Stimulated activated CD4-positive, alpha-beta T cell treated with anti-CD3 and anti-CD28 coated beads, TNF-alpha, amount 100 ng/mL, for 48 hours (primary cell): ENCODE data around the gene SLC29A3.

Source experiments
- DNase-seq, 3 donors: peaks; one replicate each; pipeline ENCODE4 v3.0.0-alpha.2; 2020; ENCODE audit warnings: low read depth in 3 of 3

SLC29A3 gene

DNA sequence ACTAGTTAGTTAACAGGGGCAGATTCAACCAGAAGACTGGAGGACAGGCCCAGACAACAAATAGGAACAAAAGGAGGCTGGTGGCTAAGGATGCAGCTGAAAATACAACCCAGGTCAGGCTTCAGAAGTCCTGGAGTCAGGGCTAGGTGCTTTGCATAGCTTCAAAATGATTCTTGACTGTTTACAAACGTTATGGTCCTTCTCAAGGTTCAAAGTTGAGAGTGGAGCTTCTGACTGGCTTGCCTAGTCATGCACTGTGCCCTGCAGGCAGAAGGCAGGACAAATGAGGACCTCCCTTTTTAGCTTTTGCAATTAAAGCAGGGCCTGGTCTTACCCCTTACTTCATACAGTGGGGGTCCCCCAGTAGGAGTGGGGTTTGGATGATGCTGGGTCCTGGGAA is 73.2 kb downstream of the SLC29A3 start:
- no peak for DNase-seq

DNA sequence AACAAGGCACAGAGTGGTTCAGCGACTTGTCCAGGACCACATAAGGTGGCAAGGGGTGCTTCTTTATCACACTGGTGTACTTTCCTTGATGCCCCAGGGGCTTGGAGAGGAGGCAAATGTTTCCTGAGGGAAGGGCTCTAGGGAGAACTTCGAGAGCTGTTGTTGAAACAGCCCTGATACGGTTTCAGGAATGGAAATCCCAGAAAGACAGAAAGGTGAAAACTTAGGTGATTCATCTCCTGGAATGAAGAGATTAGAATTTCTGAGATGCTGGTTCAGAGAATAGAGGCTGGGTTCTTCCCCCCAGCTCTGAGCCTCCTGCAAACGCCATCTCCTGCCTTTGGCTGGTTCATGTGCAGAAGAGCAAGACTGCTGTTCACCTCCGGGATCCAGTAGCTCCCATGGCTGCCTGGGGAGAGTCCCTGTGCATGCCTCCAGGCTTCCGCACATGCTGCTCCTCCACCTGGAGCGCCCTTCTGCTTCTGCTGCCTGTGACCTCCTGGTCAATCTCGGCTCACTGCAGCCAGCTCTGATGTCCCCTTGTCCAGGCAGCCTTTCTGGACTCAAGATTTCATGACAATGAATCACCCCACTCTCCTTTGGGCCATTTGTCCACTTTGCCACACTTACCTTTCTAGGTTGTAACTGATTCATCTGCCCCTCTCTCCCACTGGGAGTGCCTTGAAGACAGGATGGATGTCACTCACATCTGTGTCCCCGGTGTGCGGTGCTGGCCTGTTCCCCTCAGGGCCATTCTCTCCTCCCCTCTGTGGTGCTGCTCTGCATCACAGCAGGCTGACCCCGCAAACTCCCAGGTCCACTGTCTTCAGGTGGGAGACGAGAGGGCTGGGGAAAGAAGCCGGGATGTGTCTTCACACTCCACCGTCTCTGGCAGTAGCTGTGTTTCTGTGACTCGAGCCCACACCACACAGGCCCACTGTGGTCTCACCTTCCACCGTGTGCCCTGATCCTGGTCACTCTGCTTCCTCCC is 74.0 kb downstream of the SLC29A3 start:
- no peak for DNase-seq

DNA sequence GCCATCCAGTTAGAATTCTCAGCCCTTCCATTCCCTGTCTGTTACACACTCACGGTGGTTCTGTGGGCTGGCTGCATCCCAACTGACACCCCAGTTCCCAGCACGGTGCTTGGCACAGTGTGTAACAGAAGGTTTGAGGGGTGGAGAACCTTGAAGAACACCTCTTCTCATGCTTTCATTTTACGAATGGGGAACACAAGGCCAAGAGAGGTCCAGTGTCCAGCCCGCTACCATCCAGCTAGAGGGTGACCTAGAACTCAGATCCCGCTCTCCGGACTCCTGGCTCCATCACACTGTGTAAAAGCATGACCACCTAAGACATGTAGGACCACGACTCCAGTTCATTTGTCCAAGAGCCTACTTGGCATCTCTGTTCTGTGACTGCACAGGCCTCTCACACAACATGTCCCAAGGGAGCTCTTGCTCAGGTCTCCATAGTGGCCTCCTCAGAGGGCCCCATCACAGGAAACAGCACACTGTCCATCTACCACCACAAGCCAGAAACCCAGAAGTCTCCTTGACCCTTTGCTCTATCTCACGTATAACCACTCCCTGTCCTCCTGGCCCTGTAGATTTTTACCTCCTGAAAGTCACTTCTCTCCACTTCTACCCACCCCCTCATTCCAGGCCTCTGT is 74.9 kb downstream of the SLC29A3 start:
- no peak for DNase-seq

DNA sequence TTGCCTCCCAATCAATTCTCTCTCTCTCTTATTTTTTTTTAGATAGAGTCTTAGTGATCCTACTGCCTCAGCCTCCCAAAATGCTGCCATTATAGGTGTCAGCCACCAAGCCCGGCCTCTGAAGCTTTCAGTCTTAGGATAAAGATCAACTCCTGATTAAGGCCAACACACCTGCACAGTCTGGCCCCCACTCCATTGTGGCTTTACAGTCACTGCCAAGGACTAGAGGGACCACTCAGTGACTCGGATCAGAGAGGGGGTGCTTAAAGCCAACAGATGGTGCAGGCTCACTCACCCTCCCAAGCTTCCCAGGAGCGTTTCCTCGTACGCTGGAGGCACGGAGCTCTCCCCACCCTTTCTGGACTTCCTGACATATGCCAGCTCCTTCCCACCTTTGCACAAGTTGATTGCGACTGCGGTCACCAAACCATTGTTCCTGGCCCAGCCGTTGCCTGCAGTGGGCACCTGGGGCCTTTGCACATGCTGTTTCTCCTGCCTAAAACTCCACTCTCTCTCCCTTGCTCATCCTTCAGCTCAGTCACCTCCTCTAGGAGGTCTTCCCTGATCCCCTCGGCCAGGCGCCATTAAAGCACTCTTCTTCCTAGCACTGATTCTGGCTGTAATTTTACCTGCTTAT is 76.0 kb downstream of the SLC29A3 start:
- DNase-seq: no peak

DNA sequence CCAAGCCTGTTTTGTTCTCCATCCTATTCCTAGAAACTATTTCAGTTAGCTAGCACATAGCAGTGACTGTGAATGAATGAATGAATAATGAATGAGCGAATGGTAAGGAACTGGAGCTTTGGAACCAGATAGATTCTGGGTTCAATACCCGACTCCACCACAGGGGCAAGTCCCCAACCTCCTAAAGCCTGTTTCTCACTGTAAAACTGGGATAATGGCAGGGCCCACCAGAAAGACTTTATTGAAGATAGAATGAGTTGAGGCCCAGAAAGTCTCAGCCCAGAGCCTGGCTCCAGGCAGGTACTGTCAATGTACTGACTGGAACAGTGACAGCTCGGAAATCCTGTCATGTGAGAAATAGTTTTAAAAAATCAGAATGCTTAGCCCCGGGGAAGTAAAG is 76.6 kb downstream of the SLC29A3 start:
- no peak for DNase-seq

DNA sequence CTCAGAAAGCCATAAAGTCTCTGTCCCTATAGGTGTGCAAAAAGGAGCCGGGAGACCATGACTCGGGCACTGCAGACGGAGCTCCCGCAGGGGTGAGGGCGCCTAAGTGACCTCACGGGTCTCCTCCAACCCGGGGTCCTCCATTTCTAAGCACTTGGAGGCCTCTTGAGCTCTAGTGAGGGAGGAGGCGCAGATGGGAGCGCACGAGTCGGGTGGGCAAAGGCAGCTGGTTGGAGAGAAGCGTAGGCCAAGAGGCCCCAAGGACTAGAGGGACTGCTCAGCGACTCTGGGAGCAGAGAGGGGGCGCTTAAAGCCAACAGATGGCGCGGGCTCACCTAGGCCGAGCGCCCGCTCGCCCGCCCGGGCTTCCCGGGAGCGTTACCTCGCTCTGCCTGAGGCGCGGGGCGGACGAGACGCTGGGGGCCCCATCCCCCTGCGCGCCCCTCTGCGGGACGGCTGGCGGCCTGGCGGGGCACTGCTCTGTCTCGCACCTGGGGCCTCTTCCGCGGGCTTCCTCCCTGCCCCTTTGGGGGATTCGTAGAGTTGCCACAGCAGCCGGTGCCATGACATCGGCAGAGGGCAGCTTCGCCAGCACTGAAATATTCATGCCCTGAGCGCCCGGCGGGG is 77.1 kb downstream of the SLC29A3 start:
- no peak for DNase-seq

DNA sequence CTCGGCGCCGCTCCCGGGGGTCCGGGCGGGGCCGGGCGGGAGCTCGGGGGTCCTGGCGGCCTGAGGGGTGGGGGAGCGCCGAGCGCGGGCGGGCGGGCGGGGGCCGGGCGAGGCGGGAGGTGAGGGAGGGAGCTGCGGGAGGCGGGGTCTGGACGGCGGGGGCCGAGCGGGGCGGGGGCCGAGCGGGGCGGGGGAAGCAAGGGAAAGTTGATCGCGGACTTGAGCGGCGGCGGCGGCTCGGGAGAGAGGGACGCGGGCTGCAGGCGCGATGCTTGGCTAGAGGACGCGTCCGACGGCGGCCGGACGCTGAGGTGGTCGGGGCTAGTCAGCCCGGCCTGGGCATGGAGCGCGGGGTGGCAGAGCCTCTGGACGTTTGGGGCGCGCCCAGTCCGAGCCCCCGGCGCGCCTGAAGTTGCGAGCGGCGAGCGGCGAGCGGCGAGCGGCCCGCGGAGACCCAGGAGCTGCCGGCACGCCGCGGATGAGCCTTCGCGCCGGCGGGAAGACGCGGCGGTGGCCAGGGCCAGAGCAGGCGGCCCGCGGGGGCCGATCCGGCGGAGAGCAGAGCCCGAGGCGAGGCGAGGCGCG is 77.7 kb downstream of the SLC29A3 start, which contains the start of gene CDH23:
CDH23 (plus strand) TSS at position 210 of the 585 bp plus-strand sequence. CDS start 42,912 bp downstream, outside the sequence.
- DNase-seq: no peak

DNA sequence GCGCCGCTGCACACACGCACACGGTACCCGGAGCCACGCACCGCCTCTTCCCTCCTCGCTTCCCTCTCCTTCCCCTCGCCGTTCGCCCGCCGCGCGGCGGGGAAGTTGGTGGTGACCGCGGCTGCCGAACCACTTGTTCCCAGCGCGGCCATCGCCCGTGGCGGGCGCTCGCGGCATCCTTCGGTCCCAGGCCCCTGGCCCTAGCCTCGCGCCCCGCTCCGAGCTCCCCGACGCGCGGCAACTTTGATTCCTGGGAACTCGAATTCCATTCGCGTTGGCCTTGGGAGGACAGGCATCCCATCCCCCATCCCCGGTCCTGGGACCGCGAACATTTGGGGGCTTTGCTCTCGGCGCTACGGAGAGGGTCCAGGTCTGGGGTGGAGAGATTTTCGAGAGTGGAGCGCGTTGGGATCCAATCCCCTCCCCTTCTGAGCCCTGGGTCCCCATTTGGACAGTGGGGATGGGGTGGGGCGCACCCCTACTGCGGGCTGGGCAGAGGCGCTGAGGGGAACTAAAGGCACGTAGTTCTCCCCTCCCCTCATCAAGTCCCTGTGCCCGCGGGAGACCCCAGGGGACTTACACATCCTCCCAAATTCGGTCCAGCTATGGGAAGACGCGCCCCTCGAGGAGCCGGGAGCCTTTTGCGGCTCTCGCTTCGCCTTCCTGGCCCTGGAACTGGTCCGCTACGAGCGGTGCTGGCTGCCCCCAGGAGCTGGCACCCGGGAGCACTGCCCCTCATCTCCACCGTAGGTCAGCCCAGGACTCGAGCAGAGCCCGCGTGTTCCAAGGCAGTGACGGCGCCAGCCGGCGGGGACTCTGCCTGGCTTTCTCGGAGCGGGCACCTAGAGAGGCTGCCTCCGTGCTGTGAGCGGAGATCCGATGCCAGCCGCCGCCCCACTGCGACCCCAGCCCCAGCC is 78.5 kb downstream of the SLC29A3 start:
- DNase-seq: no peak

DNA sequence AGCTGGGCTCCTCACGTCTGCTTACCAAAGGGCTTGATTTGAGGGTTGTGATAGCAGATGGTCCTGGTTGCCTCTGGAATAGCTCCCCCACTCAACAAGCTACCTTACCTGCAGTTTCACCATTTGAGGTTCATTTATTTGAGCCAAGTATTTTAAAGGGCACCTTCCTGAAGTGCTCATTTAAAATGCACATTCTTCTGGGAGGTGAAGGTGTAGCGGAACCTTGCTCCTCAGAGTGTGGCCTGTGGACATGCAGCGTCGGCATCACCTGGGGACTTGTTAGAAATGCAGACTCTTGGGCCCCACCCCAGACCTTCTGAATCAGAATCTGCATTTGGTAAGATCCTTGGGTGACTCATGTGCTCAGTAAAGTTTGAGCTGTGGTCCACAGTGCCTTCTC is 79.9 kb downstream of the SLC29A3 start:
- no peak for DNase-seq

DNA sequence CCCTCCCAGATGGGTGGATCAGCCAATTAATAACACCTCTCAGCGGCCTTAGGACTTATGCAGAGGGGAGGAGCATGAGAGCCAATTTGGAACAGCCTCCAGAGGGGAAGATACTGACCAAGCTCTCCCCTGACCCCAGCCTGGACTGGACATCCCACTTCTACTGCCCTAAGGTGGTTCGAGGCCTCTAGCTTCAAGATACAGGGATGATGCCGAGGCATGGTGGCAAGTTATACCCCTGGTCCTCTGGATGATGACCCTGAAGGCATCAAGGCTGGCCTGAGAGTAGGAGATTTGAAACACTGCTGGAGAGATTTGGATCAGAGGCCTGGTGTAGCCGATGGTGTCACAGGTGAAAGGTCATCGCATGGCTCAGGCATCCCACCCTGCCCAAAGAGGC is 80.9 kb downstream of the SLC29A3 start:
- DNase-seq: no peak

DNA sequence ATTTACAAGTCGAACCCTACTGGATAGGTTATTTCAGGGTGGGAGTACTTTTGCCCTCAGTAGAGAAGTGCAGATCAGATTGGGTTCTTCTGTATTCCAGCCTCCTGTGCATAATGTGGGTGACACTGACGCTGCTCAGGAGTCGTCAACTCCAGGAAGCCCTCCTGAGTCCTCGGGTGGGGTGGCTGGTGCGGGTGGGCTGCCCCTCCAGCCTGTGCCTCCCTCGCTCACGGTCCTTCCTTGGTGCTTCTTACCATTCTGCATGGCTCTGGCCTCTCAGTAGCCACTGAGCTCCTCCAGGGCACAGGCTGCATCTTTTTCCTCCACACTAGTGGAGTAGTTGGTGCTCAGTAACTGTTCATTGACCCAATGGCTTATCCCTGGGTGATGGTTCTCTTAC is 82.0 kb downstream of the SLC29A3 start:
- DNase-seq: no peak

DNA sequence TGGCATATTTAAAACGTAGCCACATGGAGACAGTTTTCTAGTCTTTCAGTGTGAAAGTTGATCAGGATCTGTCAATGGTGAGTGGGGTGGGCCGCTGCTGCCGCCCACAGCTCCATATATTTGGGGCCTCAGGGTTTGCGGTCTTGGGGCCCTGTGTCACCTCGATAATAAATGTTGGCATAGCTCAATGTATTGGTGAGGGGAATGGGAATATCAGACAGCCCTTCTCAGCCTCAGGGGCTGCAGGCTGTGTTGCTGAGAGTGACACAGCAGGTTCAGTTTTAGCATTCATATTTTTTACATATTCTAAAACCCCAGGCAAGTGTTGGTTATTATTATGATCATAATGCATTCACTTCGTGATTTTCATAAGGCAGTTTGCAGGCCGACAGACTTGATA is 82.9 kb downstream of the SLC29A3 start:
- no peak for DNase-seq

DNA sequence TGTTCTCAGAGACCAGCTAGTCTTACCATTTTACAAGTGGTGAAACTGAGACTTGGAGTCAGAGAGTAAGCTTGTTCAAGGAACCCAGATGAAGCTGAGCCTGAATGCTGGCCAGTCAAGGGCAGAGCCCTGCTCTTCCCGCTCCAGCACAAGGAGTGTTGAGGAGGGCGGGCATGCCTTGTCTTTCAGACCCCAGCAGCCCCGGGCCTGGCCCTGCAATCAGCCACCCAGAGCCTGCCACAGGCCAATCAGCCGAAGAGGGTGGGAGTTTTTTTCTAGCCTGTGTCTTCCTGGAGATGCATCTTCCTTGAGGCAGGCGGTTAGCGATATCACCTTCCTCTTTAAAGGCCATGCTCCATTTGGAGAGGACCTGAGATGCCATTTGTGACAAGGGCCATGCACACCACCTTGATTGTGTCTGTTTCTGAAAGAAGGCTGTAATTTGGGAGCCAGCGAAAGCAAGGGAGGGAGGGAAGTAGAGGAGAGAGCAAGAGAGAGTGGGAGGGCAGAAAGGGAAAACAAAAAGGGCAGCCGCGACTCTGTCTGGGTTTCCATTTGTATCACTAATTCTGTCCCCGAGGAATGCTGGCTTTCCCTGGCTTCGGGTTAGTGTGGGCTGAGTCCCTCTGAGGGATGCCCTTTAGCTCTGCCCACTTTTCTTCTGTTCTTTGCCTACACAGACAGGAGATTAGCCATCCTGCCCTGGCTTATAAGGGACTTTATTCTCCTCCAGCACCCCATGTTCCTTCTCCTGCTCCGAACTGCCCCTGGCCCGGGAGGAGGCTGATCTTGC is 85.6 kb downstream of the SLC29A3 start:
- no peak for DNase-seq

DNA sequence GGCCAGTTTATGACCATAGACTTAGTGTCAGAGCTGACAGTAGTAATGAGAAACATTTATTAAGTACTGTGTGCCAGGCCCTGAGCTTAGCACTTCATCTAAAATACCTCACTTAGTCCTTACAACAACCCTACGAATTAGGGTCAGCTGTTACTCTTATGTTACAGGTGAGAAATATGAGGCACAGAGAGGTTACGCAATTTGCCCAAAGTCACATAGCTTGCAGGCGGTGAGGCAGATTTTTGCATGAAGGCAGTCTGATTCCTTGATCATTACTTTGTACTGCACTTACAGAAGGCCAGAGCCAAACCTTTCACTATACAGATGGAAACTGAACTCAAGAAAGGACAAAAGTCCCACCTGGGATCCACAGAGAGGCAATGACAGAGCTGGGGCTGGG is 87.8 kb downstream of the SLC29A3 start:
- DNase-seq: no peak

DNA sequence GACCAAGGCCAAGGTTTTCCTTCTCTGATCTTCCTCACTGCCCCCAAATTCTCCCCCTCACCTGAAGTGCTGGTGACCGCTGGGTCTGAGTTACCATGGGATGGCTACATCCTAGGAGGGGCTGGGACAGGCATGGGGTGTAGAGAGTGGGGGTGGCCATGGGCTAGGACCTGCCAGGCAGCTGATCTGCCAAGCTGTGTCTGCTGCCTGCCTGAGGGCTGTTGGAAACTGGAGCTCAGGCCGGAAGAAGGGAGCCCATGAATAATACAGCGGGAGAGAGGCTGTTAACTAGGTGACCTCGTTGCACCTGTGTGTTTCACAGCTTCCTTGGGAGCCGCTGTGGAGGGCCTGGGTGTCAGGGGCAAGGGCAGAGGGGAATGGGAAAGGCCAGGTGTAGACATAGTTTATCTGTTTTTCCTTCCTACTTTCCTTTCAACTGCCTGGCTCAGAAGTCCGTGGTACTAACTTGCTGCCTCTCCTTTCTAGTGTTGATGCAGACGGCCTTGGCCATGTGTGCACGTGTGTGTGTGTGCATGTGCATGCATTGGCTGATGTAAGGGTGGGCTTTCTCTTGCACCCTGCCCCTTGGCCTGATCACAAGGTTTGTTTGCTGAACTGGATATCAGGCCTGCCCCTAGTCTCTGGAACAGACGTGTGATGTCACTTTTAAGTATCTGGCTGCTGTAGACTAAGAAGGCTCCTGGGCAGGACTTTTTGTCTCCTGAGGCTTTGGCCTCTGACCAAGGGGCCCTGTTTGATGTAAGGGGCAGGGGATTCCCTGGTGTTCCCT is 89.6 kb downstream of the SLC29A3 start:
- no peak for DNase-seq

DNA sequence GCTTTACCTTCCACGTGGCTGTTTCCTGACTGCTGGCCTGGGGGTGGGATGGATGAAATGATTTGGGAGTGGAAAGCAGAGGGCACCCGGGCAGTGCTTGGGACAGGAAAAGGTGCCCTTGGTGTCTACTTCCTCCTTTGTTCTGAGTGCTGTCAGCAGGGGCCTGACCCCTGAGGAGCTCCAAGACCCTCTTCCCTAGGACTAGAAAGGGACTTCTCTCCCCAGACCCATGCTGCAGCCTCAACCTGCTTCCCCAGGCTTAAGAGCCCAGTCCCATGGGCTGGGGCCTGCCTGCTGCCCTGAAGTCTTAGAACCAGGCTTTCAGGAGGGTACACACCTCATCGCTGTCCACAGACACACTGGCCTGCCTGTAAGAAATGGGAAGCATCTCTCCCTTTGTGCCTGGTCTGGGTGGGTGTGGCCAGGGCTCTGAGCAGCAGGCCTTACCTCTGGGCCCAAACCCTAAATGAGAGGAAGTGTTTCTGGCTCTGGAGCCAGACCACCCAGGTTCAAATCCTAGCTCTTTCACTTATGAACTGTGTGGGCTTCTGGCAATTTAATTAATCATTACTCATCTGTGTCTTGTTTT is 90.6 kb downstream of the SLC29A3 start:
- DNase-seq: no peak
